GM19467 (cell line): Measurements from ENCODE around the gene E2F1.

ENCODE experiments used
- ATAC-seq: cut with Tn5 transposase; IDR thresholded peaks from one replicate; pipeline ENCODE4 v1.9.1; 2021; ENCODE audit warnings: mild to moderate bottlenecking, moderate library complexity; ENCODE audit not compliant: unreplicated experiment

The E2F1 gene

DNA sequence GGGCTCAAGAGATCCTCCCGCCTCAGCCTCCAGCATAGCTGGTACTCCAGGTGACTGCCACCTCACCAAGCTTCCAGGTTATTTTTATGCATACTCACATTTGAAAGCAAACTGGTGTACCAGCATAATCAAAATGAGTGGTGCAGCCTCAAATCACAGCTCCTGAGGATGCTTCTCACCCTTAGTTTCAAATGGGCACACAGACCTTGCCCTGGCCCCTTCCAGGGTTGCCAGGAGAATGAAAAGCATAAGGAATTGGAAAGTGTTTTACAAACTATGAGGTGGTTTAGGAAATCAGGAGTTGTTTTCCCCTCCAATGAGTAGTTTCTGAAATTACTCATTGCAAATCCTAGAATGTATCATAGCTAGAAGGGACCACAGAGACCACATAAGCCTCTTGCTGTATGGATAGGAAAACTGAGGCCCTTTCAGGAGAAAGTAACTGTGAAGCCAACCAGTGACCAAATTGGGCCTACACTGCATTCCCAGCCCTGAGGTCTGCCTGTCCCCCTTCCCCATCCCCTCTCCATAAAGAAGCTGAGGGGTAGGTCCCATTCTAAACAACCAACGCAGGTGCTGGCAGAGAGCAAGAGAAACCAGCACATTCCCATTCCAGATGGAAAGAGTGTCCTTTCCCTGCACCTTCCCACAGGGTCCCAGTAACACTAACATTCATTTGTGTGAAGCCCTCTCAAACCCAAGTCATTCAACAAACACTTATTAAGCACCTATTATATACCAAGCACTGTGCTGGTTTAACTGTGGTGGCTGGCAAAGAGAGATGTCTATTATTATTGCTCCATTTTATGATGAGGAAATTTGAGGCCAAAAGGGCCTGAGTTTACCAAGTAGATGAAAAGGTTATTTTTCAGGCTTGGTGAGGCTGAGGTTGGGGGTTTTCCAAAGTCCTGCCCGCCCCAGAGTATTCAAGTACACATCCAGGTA, 2.1 kb upstream of the E2F1 start:
- no peak for ATAC-seq

DNA sequence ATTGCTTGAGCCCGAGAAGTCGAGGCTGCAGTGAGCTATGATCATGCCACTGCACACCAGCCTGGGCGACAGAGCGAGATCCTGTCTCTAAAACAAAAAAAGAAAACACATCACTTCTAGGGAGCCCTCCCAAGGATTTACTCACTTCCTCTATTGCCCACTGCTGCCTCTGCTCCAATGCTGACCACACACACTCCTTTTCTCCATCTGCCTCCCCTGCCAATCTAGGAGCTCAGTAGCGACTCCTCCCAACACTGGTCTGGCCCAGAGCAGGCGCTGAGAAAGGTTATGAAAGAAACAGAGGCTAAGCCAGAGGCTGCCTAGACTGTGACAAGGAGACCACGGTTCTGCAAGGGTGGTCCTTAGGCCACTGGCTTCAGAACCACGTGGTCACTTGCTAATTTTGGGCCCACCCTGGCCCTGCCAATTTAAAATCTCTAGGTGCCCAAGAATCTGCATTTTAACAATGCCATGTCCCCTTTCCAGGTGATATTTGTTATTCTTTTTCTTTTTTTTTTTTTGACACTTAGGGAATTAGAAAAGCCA, 1.3 kb upstream of the E2F1 start:
- no peak for ATAC-seq

DNA sequence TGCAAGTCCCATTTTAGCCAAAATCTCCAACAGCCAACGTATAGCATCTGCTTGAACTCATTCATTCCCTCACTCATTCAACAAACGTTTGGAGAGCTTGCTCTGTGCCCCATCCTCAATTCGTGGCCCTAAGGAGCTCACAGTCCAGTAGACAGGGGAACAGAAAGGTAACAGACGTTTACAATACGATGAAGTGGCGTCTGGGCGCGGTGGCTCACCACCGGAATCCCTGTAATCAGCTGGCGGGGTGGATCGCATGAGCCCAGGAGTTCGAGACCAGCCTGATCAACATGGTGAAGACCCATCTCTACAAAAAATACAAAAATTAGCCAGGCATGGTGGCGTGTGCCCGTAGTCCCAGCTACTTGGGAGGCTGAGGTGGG, 790 bp upstream of the E2F1 start:
- ATAC-seq, result no peak

DNA sequence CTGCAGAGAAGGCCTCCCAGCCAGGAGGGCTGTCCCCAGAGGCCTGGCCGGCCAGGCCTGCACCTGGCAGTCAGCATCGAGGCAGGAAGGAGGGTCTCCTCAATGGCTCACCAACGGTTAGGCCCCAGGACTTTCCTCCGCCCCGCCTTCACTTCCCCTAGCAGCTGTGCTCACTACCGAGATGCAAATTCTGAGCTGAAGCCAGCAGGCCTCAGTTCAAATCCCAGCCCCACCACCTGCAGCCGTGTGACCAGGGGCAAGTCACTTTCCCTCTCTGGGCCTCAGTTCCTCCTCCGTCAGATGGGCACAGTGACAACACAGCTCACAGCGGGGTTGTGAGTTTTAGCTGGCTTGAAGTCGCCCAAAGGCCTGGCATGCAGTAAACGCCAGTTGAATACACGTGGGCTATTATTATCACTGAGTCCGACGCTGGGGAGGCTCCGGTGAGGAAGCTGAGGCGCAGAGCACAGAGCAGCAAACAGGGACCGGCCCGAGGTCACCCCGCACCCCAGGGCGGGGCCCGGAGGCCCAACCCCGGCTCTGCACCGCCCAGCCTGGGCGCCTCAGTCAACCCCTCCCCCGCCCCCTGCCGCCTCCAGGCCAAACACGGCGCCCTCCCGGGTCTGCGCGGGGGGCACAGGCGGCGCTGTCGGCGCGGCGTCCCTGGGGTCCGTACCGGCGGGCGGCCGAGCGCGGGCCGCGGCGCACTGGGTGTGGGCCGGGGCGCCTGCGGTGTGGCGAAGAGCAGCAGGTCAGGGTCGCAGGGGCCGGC, 671 bp downstream of the E2F1 start:
- ATAC-seq, result peak; percentile 44

DNA sequence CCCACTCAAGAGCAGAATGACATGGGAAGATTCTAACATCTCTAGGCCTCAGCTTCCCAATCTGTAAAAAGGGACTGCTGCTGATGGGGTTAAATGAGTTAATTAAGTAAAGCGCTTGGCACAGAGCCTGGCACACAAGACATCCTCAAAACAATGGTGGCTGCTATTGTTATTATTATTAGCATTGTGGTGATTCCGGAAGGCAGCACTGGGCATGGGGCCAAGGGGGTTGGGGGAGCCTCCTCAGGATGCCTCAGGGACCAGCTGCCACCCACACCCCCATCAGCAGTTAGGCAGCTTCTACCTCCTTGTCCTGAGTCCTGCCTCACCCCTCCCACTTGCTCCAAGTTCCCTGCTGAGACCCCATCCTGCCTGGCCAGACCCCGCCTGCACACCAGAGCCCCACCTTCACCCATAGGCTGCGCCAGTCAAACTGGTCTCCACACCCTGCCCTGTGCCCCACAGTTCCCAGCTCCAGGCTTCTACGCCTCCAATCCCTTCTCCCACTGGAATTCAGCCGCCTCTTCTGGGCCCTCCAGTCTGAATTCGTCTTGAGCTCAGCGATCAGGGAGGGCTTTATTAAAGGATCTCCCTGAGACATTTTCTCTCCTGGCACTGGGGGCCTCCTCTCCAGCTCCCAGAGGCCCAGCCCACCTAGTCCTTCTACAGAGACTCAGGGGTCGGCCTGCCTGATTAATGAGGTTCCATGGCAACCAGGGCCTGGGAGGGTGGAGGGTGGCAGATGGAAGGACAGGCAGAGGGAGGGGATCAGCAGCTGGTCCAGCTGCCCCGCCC, 1.5 kb downstream of the E2F1 start:
- ATAC-seq, result no peak

GRCh38 chr20:33681728-33682353, 4.3 kb downstream of the E2F1 start:
- no peak for ATAC-seq

DNA sequence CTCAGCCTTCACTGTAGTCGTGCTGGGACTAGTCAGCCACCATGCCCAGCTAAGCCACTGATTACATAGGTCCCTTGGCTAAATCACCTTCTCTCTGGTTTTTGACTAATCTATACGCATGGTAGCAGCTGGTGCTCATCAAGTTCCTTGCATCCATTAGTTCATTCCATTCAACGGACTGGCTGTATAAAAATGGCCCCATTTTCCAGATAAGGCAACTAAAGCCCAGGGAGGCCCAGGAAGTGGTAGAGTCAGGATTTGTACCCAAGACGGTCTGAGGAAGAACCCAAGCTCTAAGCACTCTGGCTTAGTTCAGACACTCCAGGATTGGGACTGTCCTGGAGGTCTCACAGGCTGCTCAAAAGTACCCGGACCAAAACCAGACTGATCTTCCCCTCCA, 4.9 kb downstream of the E2F1 start:
- ATAC-seq, result no peak

- no peak for ATAC-seq
These were observed 5.5 kb downstream of the E2F1 start for GRCh38 chr20:33680686-33681085.

DNA sequence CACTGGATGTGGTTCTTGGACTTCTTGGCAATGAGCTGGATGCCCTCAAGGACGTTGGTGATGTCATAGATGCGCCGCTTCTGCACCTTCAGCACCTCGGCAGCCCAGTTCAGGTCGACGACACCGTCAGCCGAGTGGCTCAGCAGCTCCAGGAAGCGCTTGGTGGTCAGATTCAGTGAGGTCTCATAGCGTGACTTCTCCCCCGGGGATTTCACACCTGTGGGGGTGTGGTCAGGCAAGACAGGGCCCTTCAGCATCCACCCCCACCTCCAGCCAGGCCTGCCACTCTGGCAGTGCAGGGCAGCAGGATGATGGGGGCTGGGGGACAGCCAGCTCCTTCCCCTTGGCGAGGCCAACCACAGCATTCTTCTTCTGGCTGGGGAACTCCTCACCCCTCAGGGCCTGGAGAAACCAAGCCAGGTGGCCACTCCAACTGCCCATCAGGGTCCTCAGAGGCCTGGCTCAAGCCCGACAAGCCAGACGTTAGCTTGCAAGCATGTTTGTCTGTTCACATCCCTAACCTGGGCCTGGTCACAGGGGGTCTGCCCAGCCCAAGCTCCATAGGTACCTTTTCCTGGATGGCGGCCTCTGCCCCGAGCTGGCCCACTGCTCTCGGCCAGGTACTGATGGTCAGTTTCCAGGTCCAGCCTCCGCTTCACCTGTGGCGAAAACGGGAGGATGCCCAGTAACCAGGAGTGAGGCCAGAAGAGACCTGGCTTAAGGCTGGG, 6.3 kb downstream of the E2F1 start:
- ATAC-seq, result peak; percentile 57

GRCh38 chr20:33677991-33678702, 8.0 kb downstream of the E2F1 start:
- no peak for ATAC-seq

GRCh38 chr20:33676652-33677645, 9.2 kb downstream of the E2F1 start:
- no peak for ATAC-seq

DNA sequence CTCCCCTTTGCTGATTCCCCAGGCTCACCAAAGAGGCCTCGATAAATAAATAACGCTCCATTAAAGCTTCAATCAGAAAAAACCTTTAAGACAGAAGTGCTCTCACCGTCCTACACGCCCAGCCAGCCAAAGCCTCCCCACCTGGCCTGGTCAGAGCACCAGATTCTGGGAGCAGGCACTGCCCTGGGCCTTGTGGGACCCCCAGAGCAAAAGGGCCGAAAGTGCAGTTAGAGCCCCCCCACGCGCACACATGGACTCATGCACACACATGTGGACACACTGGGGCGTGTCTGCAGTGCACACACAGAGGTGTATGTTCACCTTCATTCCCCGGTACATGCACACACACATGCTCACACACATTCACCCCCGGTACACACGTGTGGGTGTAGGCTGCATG, 10.1 kb downstream of the E2F1 start:
- no peak for ATAC-seq

DNA sequence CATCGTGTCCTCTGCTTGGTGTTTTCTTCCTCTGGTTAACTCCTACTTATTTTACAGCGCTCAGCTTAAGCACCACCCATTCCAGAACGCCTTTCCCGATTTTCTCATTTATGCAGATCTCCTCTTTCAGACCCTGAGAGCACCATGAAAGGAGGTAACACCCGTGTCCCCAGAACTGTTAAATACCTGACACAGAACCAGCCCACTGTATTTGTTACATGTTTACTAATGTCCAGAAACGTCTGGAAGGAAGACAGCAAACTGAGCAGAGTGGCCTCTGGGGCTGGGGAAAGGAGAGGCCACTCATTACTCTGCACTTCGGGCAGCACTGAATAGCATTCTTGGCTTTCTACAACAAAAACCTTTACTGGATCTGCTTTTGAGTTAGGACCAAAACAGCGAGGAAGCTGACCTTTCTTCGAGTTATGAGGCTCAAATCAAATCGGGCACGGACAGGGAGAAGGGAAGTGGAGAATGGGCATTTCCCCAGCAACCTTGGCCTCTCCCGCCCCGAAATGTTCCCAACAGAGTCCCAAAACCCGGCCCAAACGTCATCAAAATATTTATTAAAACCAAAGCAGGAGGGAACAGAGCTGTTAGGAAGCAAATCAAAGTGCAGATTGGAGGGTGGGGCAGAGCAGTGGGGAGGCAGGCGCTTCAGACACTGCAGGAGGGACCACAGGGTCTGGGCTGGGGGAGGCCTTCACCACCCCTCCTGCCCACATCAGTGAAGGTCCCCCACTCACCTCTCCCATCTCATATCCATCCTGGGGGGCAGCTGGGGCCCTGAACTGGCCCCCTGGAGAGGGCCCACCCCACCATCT, 10.8 kb downstream of the E2F1 start:
- no peak for ATAC-seq

GRCh38 chr20:33674294-33675135, 11.7 kb downstream of the E2F1 start, which contains the start of gene NECAB3:
TSS of gene NECAB3 (minus strand) at chr20:33674428. CDS start at chr20:33674352, 76 bp downstream.
- ATAC-seq, result no peak

DNA sequence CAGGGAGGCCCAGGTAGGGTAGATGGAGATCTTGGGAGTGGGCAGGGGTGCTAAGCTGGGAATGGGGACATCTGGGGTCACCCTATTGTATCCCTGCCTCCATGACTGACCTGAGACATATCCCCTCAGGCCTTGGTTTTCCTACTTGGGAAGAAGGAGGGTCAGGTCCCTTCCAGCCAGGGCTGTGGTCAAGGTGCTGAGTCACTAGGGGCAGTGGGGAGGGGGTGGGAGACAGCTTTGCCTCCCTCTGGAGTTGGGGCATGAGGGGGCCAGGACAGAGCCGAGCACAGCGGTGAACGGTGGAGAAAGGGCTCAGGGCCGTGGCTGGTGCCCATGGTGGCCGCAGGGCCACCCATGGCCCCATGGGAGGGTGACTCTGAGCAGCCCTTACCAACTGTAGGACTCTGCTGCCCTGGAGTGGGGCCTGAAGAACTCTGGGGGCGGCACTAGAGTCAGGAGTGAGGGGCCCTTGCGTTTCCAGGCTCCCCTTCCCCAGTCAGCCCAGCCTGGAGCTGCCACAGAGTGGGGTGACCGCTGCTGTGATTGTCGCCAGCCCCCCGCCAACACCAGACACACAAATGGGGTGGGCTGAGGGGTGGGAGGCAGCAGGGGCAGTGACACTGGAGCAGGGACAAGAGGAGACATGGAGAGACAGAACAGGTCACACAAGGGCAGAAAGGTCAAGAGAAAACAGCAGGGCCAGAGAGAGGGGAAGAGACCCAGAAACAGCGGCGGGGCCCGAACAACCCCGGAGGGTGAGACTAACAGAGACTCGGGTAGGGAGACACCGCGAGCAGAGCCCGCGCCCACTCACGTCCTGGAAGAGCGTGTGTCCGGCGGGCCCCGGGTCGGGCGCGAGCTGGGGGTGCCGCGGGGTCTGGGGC, 12.5 kb downstream of the E2F1 start:
- ATAC-seq, result no peak
